Left ventricle myocardium inferior (tissue), 1 donor: ENCODE results near the gene GH1. TPM values are rescaled to one million over a fixed set of nuclear protein-coding genes. Genes with fewer than 3 reads are reported as not detected.

Source experiments
- DNase-seq: peaks from one replicate; pipeline ENCODE4 v3.0.0-alpha.2; 2020
- H3K27ac ChIP-seq: fragments of 200-600 bp; replicated peaks from 2 replicates; pipeline ENCODE4 v1.8.0; 2021
- H3K27me3 ChIP-seq: fragments of 200-600 bp; 2 replicates; pipeline ENCODE4 v1.8.0; 2021; ENCODE audit warnings: low read depth
- H3K36me3 ChIP-seq: fragments of 200-600 bp; 2 replicates; pipeline ENCODE4 v1.8.0; 2021
- H3K4me1 ChIP-seq: fragments of 200-600 bp; 2 replicates; pipeline ENCODE4 v1.8.0; 2021
- H3K4me3 ChIP-seq: fragments of 200-600 bp; 2 replicates; pipeline ENCODE4 v1.8.0; 2021; ENCODE audit warnings: mild to moderate bottlenecking, moderate library complexity
- H3K9me3 ChIP-seq: fragments of 200-600 bp; replicated peaks from 2 replicates; pipeline ENCODE4 v1.8.0; 2021
- intact Hi-C: fragments of 100-400 bp; cut with micrococcal nuclease; formaldehyde crosslinking; loops from one replicate; pipeline ENCODE4 v1.11.0; 2022
- total RNA-seq: library from RNA; stranded (reverse); fragmentation: NEBNext Ultra II Directional; extraction: Animal tissue kit (Norgen Biotek cat#: 25700); gene quantifications from one replicate; pipeline ENCODE4 v1.2.1, GENCODE V29; 2021
- TF ChIP-seq, protein P1 (sequence below): fragments of 200-600 bp; IDR thresholded peaks from 2 replicates; pipeline ENCODE4 v1.8.0; 2021; ENCODE audit warnings: antibody characterized with exemption, mild to moderate bottlenecking, borderline replicate concordance
- donor health status: DM: no; HTN: yes; CAD: no; lungs with severe emphysema.

Gene GH1
- total RNA-seq, 1 donor from 2014 or later = not detected

DNA sequence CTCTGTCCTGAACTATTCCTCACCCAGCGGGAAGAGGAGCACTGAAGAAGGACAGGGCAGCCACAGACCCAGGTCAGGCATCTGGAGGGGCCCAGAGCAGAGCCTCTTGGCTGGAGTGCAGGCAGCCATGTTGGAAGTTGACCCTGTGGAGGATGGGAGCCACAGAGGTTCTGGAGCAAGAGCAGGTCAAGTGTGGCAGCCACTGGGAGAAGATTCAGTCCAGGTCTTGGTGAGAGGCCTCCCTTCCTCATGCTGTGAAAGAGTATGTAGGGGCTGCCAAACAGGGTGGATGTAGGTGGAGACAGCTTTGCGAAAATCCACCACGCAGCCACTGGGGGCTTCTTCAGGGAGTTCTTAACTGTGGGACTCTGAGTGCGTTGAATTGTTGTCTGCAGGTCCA lies 14.1 kb upstream of the GH1 start:
- intact Hi-C loops = no loop called here
- no peak for DNase-seq
- H3K9me3 ChIP-seq = no peaks in the 10 kb centered on the region
- H3K4me3 ChIP-seq = no peak overlapping the region
- TF ChIP-seq, protein P1, sequence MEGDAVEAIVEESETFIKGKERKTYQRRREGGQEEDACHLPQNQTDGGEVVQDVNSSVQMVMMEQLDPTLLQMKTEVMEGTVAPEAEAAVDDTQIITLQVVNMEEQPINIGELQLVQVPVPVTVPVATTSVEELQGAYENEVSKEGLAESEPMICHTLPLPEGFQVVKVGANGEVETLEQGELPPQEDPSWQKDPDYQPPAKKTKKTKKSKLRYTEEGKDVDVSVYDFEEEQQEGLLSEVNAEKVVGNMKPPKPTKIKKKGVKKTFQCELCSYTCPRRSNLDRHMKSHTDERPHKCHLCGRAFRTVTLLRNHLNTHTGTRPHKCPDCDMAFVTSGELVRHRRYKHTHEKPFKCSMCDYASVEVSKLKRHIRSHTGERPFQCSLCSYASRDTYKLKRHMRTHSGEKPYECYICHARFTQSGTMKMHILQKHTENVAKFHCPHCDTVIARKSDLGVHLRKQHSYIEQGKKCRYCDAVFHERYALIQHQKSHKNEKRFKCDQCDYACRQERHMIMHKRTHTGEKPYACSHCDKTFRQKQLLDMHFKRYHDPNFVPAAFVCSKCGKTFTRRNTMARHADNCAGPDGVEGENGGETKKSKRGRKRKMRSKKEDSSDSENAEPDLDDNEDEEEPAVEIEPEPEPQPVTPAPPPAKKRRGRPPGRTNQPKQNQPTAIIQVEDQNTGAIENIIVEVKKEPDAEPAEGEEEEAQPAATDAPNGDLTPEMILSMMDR = no peak
- H3K4me1 ChIP-seq = peaks cover 28% of the 10 kb centered on the region
- H3K36me3 ChIP-seq = no peaks in the 10 kb centered on the region
- peak overlapping the region; percentile 82 for H3K27ac ChIP-seq
- H3K27me3 ChIP-seq = peaks cover 4% of the 10 kb centered on the region

DNA sequence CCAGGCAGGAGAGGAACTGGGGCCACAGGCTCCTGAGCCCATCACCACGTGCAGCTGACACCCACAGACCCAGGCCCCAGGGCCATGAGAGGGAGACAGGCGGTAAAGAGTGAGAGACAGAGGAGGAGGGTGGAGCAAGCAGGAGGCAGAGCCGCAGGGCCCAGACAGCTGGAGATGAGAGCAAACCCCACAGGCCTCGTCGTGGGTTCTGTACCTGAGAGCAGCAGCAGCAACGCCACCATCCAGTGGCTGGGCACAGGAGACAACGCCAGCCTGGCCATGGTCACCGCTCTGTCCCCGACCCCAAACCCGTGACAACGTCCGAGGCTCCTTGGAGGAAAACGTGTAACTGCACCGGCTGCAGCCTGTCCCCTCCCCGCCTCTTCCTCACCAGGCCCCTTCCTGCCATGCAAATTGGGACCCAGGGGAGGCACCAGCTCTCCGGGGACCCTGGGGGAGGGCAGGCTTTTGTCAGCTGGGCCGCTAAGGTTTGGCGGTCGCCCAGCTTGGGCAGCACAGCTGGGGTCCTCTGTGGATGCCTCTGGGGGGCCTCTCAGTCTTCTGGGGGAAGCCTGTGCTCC lies 13.4 kb upstream of the GH1 start, which contains the start of gene CD79B:
CD79B (minus strand) TSS at position 351 of the 581 bp plus-strand sequence; CDS start at position 281, 70 bp downstream.
- Histone ChIP-seq H3K27ac (peak within 1 kb of the TSS; percentile 82), H3K27me3 (peaks cover 4% of the 10 kb centered on the region), H3K4me1 (peaks cover 28% of the 10 kb centered on the region), H3K36me3 (no peaks in the 10 kb centered on the region), H3K9me3 (no peaks in the 10 kb centered on the region), H3K4me3 (peak within 1 kb of the TSS; percentile 55)
- TF ChIP-seq, protein P1 = no peak
- no peak for DNase-seq
- intact Hi-C loops = no loop called here

DNA sequence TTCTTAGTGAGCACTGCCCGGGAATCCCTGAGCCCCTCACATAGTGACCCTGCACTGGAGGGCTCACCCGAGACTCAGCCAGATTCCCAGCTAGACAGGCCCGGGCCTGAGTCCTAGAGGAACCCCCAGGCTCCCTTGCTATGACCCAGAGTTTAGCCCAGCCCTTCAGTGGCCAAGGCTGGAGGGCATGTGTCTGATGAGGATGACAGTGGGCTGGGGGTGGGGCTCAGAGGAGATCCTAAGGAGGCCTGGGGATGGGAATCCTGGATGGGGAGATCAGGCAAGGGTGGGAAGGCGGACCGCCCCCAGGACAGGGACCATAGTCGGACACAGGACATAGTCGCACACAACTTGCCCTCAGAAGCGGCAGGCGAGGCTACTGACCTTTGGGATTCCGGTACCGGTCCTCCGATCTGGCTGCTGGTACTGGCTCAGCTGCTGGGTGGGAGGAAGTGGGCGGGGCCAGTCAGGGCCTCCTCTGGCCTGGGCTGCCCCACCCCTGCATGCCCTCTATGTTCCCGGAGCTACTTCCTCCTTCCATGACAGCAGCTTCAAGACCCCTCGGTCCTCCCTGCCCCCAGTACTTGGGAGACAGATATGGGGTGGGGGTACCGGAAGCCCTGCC lies 12.4 kb upstream of the GH1 start:
- Histone ChIP-seq H3K27ac (peak overlapping the region; percentile 82), H3K4me1 (peaks cover 28% of the 10 kb centered on the region)

DNA sequence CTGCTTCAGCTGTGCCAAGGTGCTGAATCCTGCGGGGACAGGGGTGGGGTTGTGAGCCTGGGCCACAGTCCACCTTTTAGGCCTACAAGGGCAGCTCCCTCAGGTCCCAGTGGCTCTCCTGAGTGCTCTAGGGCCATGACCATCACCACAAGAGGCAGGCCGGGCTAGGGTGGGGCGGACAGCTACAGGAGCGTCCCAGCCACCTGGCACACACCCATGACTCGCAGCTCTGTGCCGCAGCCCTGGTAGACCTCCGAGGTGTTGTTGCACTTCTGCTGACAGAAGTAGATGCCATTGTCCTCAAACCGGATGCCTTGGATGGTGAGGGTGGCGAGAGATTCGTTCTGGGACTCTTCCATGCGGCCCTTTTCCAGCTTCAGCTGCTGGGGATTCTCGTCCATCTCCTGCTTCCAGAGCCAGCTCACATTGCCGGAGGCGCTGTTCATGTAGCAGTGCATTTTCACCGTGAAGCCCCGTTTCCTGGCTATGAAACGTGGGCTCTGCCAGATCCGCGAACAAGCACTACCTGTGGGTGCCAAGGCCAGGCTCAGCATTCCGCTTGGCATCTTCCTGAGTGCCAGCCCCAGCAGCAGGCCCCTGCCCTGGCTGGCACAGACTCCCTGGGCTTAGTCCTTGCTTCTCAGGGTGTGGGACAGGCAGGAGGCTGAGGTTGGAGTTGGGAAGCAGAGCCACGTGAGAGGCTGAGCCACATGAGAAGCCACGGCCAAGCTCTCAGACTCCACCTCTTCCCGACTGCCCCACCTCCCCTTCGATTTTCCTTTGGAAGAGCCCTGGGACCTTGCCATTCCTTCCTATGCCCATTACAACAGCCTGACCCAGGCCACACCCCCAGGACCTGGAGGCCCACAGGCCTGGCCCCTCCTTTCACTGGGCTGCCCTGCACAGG lies 11.5 kb upstream of the GH1 start:
- H3K9me3 ChIP-seq = no peaks in the 10 kb centered on the region
- DNase-seq = no peak
- H3K27me3 ChIP-seq = peaks cover 4% of the 10 kb centered on the region
- H3K4me3 ChIP-seq = peak overlapping the region; percentile 55
- no peaks in the 10 kb centered on the region for H3K36me3 ChIP-seq
- H3K4me1 ChIP-seq = peaks cover 28% of the 10 kb centered on the region
- intact Hi-C loops = no loop called here
- peak overlapping the region; percentile 82 for H3K27ac ChIP-seq
- TF ChIP-seq, protein P1 = no peak

More for the DNA sequence above, 12.4 kb upstream of the GH1 start:
- Histone ChIP-seq H3K27me3 (peaks cover 4% of the 10 kb centered on the region), H3K9me3 (no peaks in the 10 kb centered on the region), H3K36me3 (no peaks in the 10 kb centered on the region), H3K4me3 (peak overlapping the region; percentile 55)
- DNase-seq = peak; percentile 77
- TF ChIP-seq, protein P1 = no peak
- intact Hi-C loops = no loop called here

DNA sequence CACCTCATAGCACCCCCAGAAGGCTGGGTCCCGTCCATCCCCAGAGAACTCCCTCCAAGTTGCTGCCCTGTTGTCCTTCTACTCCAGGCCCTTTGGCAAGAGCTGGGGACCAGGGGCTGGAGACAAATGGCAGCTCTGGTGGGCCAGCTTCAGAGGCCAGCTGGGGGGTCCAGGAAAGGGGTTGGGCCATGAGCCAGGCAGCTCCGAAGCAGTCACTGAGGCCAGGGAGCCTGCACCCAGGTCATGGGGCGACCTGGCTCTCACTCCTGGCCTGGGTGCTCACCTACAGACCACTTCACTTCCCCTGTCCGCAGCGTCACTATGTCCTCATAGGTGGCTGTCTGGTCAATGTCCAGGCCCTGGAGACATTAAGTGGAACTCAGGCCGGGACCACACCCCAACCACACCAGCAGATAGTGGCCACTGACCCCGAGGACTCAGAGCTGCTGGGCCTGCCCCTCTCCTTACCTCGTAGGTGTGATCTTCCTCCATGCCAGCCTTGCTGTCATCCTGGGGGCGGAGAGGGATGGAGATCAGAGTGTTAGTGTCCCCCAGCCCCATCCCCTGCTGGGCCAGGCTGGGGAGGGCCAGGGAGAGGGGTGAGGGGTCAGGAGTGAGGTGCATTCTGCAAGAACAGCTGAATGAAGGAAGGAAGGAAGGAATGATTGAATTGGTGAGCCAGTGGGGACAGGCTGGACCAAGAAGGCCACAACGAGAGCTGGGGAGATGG lies 10.5 kb upstream of the GH1 start:
- TF ChIP-seq, protein P1 = no peak
- DNase-seq = no peak
- Histone ChIP-seq H3K9me3 (no peaks in the 10 kb centered on the region), H3K4me3 (no peak overlapping the region), H3K27ac (no peak overlapping the region), H3K27me3 (no peaks in the 10 kb centered on the region), H3K4me1 (peaks cover 28% of the 10 kb centered on the region), H3K36me3 (no peaks in the 10 kb centered on the region)
- intact Hi-C loops = no loop called here
